H9 (cell line): ENCODE results near the gene DGKD. TPM values are rescaled to one million over a fixed set of nuclear protein-coding genes. Genes with fewer than 3 reads are reported as not detected.

Experiments
- DNase-seq: peaks from one replicate; pipeline ENCODE4 v3.0.0-alpha.2; 2017
- H2AFZ ChIP-seq: one replicate; pipeline ENCODE4 v1.6.1; 2013; ENCODE audit warnings: mild to moderate bottlenecking, low read length, control low read depth, moderate library complexity
- H2AK5ac ChIP-seq: 2 replicates; pipeline ENCODE4 v1.6.1; 2013; ENCODE audit warnings: low read length, control low read depth, mixed read lengths; ENCODE audit not compliant: insufficient read length
- H2BK120ac ChIP-seq: one replicate; pipeline ENCODE4 v1.6.1; 2013; ENCODE audit warnings: low read depth, mild to moderate bottlenecking, low read length, control low read depth, inconsistent platforms; ENCODE audit not compliant: poor library complexity, severe bottlenecking
- H2BK12ac ChIP-seq: 2 replicates; pipeline ENCODE4 v1.6.1; 2013; ENCODE audit warnings: low read length, control low read depth, mixed read lengths, low read depth; ENCODE audit not compliant: insufficient read length
- H2BK15ac ChIP-seq: 2 replicates; pipeline ENCODE4 v1.6.1; 2013; ENCODE audit warnings: low read depth, low read length, control low read depth
- H2BK20ac ChIP-seq: one replicate; pipeline ENCODE4 v1.6.1; 2013; ENCODE audit warnings: low read depth, mild to moderate bottlenecking, low read length, control low read depth, inconsistent platforms; ENCODE audit not compliant: poor library complexity, severe bottlenecking
- H2BK5ac ChIP-seq: 2 replicates; pipeline ENCODE4 v1.6.1; 2013; ENCODE audit warnings: low read length, control low read depth, mixed read lengths; ENCODE audit not compliant: insufficient read length
- H3K14ac ChIP-seq: 2 replicates; pipeline ENCODE4 v1.6.1; 2013; ENCODE audit warnings: low read length, control low read depth; ENCODE audit not compliant: insufficient read depth
- H3K18ac ChIP-seq: 2 replicates; pipeline ENCODE4 v1.6.1; 2013; ENCODE audit warnings: low read depth, mild to moderate bottlenecking, mixed read lengths, low read length, control low read depth; ENCODE audit not compliant: insufficient read length
- H3K23ac ChIP-seq: 2 replicates; pipeline ENCODE4 v1.6.1; 2013; ENCODE audit warnings: low read length, control low read depth, mixed read lengths, low read depth; ENCODE audit not compliant: insufficient read length
- H3K23me2 ChIP-seq: 2 replicates; pipeline ENCODE4 v1.6.1; 2013; ENCODE audit warnings: low read depth, mild to moderate bottlenecking, mixed read lengths, low read length, control low read depth; ENCODE audit not compliant: insufficient read length, poor library complexity, severe bottlenecking
- H3K27ac ChIP-seq: 2 replicates; pipeline ENCODE4 v1.5.1; 2013; ENCODE audit warnings: low read length, control low read depth, mixed read lengths, low read depth; ENCODE audit not compliant: insufficient read length
- H3K27me3 ChIP-seq: 2 replicates; pipeline ENCODE4 v1.6.1; 2013; ENCODE audit warnings: low read length, control low read depth, inconsistent platforms; ENCODE audit not compliant: insufficient read depth
- H3K4ac ChIP-seq: 2 replicates; pipeline ENCODE4 v1.6.1; 2013; ENCODE audit warnings: low read depth, mild to moderate bottlenecking, control low read depth, inconsistent platforms, low read length, moderate library complexity
- H3K4me1 ChIP-seq: 2 replicates; pipeline ENCODE4 v1.6.1; 2013; ENCODE audit warnings: low read length, control low read depth, inconsistent platforms; ENCODE audit not compliant: insufficient read depth
- H3K4me2 ChIP-seq: 2 replicates; pipeline ENCODE4 v1.6.1; 2013; ENCODE audit warnings: low read length, control low read depth, mixed read lengths; ENCODE audit not compliant: insufficient read length, insufficient read depth
- H3K56ac ChIP-seq: 2 replicates; pipeline ENCODE4 v1.6.1; 2013; ENCODE audit warnings: low read depth, mild to moderate bottlenecking, mixed read lengths, low read length, control low read depth; ENCODE audit not compliant: insufficient read length
- H3K79me1 ChIP-seq: 2 replicates; pipeline ENCODE4 v1.6.1; 2013; ENCODE audit warnings: low read depth, mild to moderate bottlenecking, moderate library complexity, low read length, control low read depth, inconsistent platforms; ENCODE audit not compliant: insufficient read depth, poor library complexity, severe bottlenecking
- H3K79me2 ChIP-seq: 2 replicates; pipeline ENCODE4 v1.6.1; 2013; ENCODE audit warnings: low read length, control low read depth, inconsistent platforms; ENCODE audit not compliant: insufficient read depth
- H3K9ac ChIP-seq: 2 replicates; pipeline ENCODE4 v1.6.1; 2013; ENCODE audit warnings: low read length, control low read depth, mixed read lengths; ENCODE audit not compliant: insufficient read length; ENCODE audit errors: extremely low read depth
- H3K9me3 ChIP-seq: one replicate; pipeline ENCODE4 v1.6.1; 2013; ENCODE audit warnings: low read depth, low read length, inconsistent platforms; ENCODE audit not compliant: control insufficient read depth
- H3T11ph ChIP-seq: one replicate; pipeline ENCODE4 v1.6.1; 2013; ENCODE audit warnings: mild to moderate bottlenecking, low read length, control low read depth, inconsistent platforms
- H4K20me1 ChIP-seq: one replicate; pipeline ENCODE4 v1.6.1; 2013; ENCODE audit not compliant: control insufficient read depth, insufficient read length, insufficient read depth
- H4K5ac ChIP-seq: 2 replicates; pipeline ENCODE4 v1.6.1; 2013; ENCODE audit warnings: low read depth, mild to moderate bottlenecking, mixed read lengths, low read length, control low read depth; ENCODE audit not compliant: insufficient read length
- H4K8ac ChIP-seq: replicated peaks from 2 replicates; pipeline ENCODE4 v1.6.1; 2013; ENCODE audit warnings: low read length, control low read depth, mixed read lengths, low read depth; ENCODE audit not compliant: insufficient read length
- H4K91ac ChIP-seq: 2 replicates; pipeline ENCODE4 v1.6.1; 2013; ENCODE audit warnings: low read depth, mild to moderate bottlenecking, moderate library complexity, mixed read lengths, low read length, control low read depth; ENCODE audit not compliant: insufficient read length
- H3K27ac Mint-ChIP-seq, 3 experiments: 2 replicates in 2 of 3; 3 replicates in 1 of 3; pipeline ENCODE4 v1.8.0; 2020 to 2021; ENCODE audit warnings: mixed read lengths in 3 of 3, mild to moderate bottlenecking in 1 of 3, moderate library complexity in 1 of 3
- H3K27me3 Mint-ChIP-seq: 2 replicates; pipeline ENCODE4 v1.8.0; 2021; ENCODE audit warnings: low read depth, mild to moderate bottlenecking, moderate library complexity, mixed read lengths
- H3K36me3 Mint-ChIP-seq, 3 experiments: 2 replicates in 2 of 3; 3 replicates in 1 of 3; pipeline ENCODE4 v1.8.0; 2020 to 2021; ENCODE audit warnings: low read depth in 3 of 3, mixed read lengths in 3 of 3; ENCODE audit not compliant: insufficient read depth in 1 of 3
- H3K4me1 Mint-ChIP-seq, 2 experiments: 2 replicates each; pipeline ENCODE4 v1.8.0; 2020; ENCODE audit warnings: mixed read lengths in 2 of 2
- H3K4me3 Mint-ChIP-seq, 2 experiments: 2 replicates in 1 of 2; 3 replicates in 1 of 2; pipeline ENCODE4 v1.8.0; 2020 to 2021; ENCODE audit warnings: mild to moderate bottlenecking in 2 of 2, mixed read lengths in 2 of 2, moderate library complexity in 1 of 2
- H3K9me3 Mint-ChIP-seq, 2 experiments: 2 replicates in 1 of 2; 3 replicates in 1 of 2; pipeline ENCODE4 v1.8.0; 2020; ENCODE audit warnings: mild to moderate bottlenecking in 2 of 2, mixed read lengths in 2 of 2, moderate library complexity in 1 of 2
- WGBS: extraction: QIAGEN DNeasy Blood & Tissue Kit; methylation state at CpG from one replicate; pipeline ENCODE4 v1.1.7; 2013; ENCODE audit warnings: missing lambda C conversion rate, low lambda C conversion rate, mixed read lengths; ENCODE audit not compliant: insufficient read length; ENCODE audit errors: extremely low coverage; 5-methylcytosine and 5-hydroxymethylcytosine counted together
- total RNA-seq: library from RNA; stranded (reverse); gene quantifications from 2 replicates; pipeline ENCODE4 v1.2.1, GENCODE V29; 2021
- TF ChIP-seq, protein P1 (sequence below): fragments of 200-600 bp; sonication (generic); conservative IDR thresholded peaks from 3 replicates; pipeline ENCODE4 v1.8.0; 2021; ENCODE audit warnings: antibody characterized with exemption, mild to moderate bottlenecking

The DGKD gene
- total RNA-seq, 1 experiment from 2014 or later: 20.7 TPM

DNA sequence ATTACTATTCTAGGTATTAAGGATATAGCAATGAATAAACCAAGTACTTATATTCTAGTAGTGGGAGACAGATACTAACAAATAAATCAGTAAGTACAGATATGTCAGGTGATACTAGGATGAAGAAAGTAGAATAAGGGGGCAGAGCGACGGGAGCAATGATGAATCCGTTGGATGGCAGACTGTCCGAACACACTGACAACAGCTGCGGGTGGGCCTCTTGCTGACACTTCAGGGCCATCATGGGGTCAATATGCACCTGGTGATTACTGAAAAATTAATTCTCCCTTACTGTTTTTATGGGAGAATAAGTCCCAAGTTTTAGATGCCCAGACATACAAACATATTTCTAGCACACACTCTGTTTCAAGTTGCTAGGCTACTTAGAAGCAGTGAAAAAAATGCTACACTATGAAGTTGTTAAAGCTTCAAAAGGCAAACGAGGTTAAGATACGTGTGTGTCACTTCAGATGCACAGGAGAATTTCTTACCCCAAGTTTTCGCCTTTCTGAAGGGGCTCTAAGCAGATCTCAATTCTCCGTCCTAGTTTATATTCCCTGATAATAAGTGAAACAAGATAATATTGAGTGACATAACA lies 133.6 kb downstream of the DGKD start:
- Histone ChIP-seq H2BK20ac (no peak overlapping the region), H3K27ac (no peak overlapping the region)
- no peak overlapping the region for H3K4me3 Mint-ChIP-seq

More for the DNA sequence above, 133.6 kb downstream of the DGKD start:
- Histone ChIP-seq H3T11ph (no peak overlapping the region), H4K8ac (no peak overlapping the region), H4K20me1 (no peaks in the 10 kb centered on the region), H3K4me2 (no peak overlapping the region), H3K23ac (no peak overlapping the region), H2BK15ac (no peak overlapping the region), H3K27me3 (no peaks in the 10 kb centered on the region), H3K4me1 (no peaks in the 10 kb centered on the region), H3K4ac (no peak overlapping the region), H2BK12ac (no peak overlapping the region), H2AFZ (no peak overlapping the region), H4K5ac (no peak overlapping the region), H4K91ac (no peak overlapping the region), H3K23me2 (no peaks in the 10 kb centered on the region), H3K18ac (no peak overlapping the region), H2BK120ac (no peak overlapping the region), H3K9ac (no peak overlapping the region), H3K56ac (no peak overlapping the region), H2BK5ac (no peak overlapping the region), H2AK5ac (no peak overlapping the region), H3K9me3 (no peaks in the 10 kb centered on the region), H3K14ac (no peak overlapping the region), H3K79me2 (no peaks in the 10 kb centered on the region), H3K79me1 (no peaks in the 10 kb centered on the region)
- no CpG with 5 or more reads among the region's 9 CpGs for WGBS
- H3K36me3 Mint-ChIP-seq: peaks cover 14 to 22% (median 22%) of the 10 kb centered on the region in 3 experiments
- no peaks in the 10 kb centered on the region for H3K4me1 Mint-ChIP-seq
- no peak overlapping the region; a peak in 1 of 7 replicates for H3K27ac Mint-ChIP-seq
- TF ChIP-seq, protein P1, sequence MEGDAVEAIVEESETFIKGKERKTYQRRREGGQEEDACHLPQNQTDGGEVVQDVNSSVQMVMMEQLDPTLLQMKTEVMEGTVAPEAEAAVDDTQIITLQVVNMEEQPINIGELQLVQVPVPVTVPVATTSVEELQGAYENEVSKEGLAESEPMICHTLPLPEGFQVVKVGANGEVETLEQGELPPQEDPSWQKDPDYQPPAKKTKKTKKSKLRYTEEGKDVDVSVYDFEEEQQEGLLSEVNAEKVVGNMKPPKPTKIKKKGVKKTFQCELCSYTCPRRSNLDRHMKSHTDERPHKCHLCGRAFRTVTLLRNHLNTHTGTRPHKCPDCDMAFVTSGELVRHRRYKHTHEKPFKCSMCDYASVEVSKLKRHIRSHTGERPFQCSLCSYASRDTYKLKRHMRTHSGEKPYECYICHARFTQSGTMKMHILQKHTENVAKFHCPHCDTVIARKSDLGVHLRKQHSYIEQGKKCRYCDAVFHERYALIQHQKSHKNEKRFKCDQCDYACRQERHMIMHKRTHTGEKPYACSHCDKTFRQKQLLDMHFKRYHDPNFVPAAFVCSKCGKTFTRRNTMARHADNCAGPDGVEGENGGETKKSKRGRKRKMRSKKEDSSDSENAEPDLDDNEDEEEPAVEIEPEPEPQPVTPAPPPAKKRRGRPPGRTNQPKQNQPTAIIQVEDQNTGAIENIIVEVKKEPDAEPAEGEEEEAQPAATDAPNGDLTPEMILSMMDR: no peak
- DNase-seq: no peak
- no peaks in the 10 kb centered on the region for H3K27me3 Mint-ChIP-seq
- peaks cover 8% of the 10 kb centered on the region in 2 experiments for H3K9me3 Mint-ChIP-seq
